ENCODE data around the gene CYP2R1. TPM values are rescaled to one million over a fixed set of nuclear protein-coding genes. Genes with fewer than 3 reads are reported as not detected.

The CYP2R1 gene
- total RNA-seq, 1 donor from 2014 or later, result 29.9 TPM

DNA sequence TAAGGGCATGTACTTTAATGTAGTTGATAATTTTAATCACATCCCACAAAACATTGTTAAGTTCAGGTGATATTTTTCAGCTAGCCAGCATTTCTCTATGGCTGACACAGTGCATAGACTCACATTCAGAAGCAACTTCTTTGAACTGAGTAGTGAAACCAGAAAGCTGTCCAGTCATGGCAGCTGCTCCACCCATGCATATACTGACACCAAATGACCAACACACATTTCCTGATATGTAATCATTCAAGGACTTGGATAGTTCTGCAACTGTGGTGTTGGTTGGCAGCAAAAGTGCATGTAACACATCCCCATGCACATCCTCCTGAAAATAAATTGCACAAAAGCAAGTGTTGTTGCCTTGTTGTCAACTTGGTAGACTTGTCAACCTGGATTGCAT, 40.4 kb upstream of the CYP2R1 start:
- H3K9me3 Mint-ChIP-seq, result peaks cover 4% of the 10 kb centered on the region
- no peaks in the 10 kb centered on the region for H3K79me2 ChIP-seq (ENCODE audit: low read depth)
- no peak overlapping the region for H3K27ac ChIP-seq
- TF ChIP-seq EZH2phosphoT487 (IDR thresholded peaks at IDR 0.05) (no peak), EZH2 (IDR thresholded peaks at IDR 0.05) (no peak)
- TF ChIP-seq, protein P1, sequence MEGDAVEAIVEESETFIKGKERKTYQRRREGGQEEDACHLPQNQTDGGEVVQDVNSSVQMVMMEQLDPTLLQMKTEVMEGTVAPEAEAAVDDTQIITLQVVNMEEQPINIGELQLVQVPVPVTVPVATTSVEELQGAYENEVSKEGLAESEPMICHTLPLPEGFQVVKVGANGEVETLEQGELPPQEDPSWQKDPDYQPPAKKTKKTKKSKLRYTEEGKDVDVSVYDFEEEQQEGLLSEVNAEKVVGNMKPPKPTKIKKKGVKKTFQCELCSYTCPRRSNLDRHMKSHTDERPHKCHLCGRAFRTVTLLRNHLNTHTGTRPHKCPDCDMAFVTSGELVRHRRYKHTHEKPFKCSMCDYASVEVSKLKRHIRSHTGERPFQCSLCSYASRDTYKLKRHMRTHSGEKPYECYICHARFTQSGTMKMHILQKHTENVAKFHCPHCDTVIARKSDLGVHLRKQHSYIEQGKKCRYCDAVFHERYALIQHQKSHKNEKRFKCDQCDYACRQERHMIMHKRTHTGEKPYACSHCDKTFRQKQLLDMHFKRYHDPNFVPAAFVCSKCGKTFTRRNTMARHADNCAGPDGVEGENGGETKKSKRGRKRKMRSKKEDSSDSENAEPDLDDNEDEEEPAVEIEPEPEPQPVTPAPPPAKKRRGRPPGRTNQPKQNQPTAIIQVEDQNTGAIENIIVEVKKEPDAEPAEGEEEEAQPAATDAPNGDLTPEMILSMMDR (IDR thresholded peaks at IDR 0.05), result no peak
- no peaks in the 10 kb centered on the region for H3F3A ChIP-seq (ENCODE audit: low read depth)
- no peaks in the 10 kb centered on the region for H4K20me1 ChIP-seq (ENCODE audit: low read depth)
- H3K9ac ChIP-seq, result no peak overlapping the region
- H3K27me3 Mint-ChIP-seq (ENCODE audit: insufficient read depth, low read depth), result peaks cover 4% of the 10 kb centered on the region
- no peak overlapping the region for H2AFZ ChIP-seq (replicated peaks)
- H3K27ac Mint-ChIP-seq, result no peak overlapping the region
- H3K4me1 ChIP-seq, result no peaks in the 10 kb centered on the region
- no peak overlapping the region for H3K4me3 Mint-ChIP-seq
- no peaks in the 10 kb centered on the region for H3K4me1 Mint-ChIP-seq
- no peak for DNase-seq (ENCODE audit: low spot score)
- no peak overlapping the region for H3K4me2 ChIP-seq
- no peaks in the 10 kb centered on the region for H3K36me3 ChIP-seq
- no peaks in the 10 kb centered on the region for H3K9me3 ChIP-seq (ENCODE audit: low read depth)
- no peak overlapping the region for H3K4me3 ChIP-seq
- H3K27me3 ChIP-seq, result no peaks in the 10 kb centered on the region
- no peaks in the 10 kb centered on the region for H3K36me3 Mint-ChIP-seq

DNA sequence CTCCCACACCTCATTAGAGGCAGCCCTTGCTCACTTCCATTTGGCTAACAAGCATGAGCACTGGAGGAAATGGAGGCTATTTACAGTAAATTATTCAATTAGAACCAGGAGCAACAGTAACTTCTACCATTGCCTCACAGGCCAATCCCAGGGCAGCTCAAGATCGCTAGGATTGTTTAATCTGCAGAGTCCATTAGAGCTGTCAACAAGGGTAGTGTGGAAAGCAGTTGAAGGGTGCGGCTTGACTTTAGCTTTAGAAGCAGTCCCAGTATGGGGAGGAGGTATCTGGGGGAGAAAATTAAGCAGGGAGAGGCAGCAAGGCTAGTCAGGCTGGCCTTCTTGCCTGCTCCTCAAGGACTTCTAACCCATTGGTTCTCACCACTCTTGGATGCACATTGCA, 38.3 kb upstream of the CYP2R1 start:
- Histone ChIP-seq H3K36me3 (no peaks in the 10 kb centered on the region), H4K20me1 (ENCODE audit: low read depth) (no peaks in the 10 kb centered on the region), H3K9me3 (ENCODE audit: low read depth) (no peaks in the 10 kb centered on the region), H3K27me3 (no peaks in the 10 kb centered on the region), H3K4me2 (no peak overlapping the region), H3K4me1 (no peaks in the 10 kb centered on the region), H3K79me2 (ENCODE audit: low read depth) (no peaks in the 10 kb centered on the region), H3F3A (ENCODE audit: low read depth) (no peaks in the 10 kb centered on the region), H2AFZ (replicated peaks) (no peak overlapping the region), H3K4me3 (no peak overlapping the region), H3K9ac (no peak overlapping the region), H3K27ac (no peak overlapping the region)
- no peak for DNase-seq (ENCODE audit: low spot score)
- peaks cover 4% of the 10 kb centered on the region for H3K9me3 Mint-ChIP-seq
- H3K4me3 Mint-ChIP-seq, result no peak overlapping the region
- no peak overlapping the region for H3K27ac Mint-ChIP-seq
- TF ChIP-seq, protein P1 (IDR thresholded peaks at IDR 0.05), result no peak
- TF ChIP-seq EZH2 (IDR thresholded peaks at IDR 0.05) (no peak), EZH2phosphoT487 (IDR thresholded peaks at IDR 0.05) (no peak)
- no peaks in the 10 kb centered on the region for H3K4me1 Mint-ChIP-seq
- no peaks in the 10 kb centered on the region for H3K36me3 Mint-ChIP-seq
- peaks cover 2% of the 10 kb centered on the region for H3K27me3 Mint-ChIP-seq (ENCODE audit: insufficient read depth, low read depth)

DNA sequence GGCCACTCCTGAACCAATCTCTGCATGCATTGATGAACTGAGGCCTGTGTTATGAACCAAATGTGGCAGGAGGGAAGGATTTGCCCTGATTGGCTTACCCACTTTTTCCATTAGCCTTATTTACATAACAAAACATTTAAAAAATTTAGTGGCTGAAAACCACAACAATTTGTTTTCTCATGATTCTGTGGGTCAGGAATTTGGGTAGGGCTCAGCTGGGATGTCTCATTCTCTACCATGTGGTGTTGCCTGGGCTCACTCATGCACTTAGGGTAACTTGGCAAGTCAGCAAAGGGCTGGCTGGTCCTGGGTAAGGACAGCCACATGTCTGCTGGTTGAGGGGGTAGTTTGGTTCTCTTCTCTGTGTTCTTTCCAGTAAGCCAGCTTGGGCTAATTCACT, 35.1 kb upstream of the CYP2R1 start:
- Histone ChIP-seq H3K9ac (no peak overlapping the region), H3K9me3 (ENCODE audit: low read depth) (no peaks in the 10 kb centered on the region), H2AFZ (replicated peaks) (no peak overlapping the region), H3F3A (ENCODE audit: low read depth) (no peaks in the 10 kb centered on the region), H3K79me2 (ENCODE audit: low read depth) (no peaks in the 10 kb centered on the region), H3K27ac (no peak overlapping the region), H3K27me3 (no peaks in the 10 kb centered on the region), H3K4me1 (no peaks in the 10 kb centered on the region), H3K36me3 (no peaks in the 10 kb centered on the region), H3K4me3 (no peak overlapping the region), H4K20me1 (ENCODE audit: low read depth) (no peaks in the 10 kb centered on the region), H3K4me2 (no peak overlapping the region)
- DNase-seq (ENCODE audit: low spot score), result no peak
- H3K4me1 Mint-ChIP-seq, result no peaks in the 10 kb centered on the region
- no peak for TF ChIP-seq EZH2phosphoT487 (IDR thresholded peaks at IDR 0.05)
- TF ChIP-seq, protein P1 (IDR thresholded peaks at IDR 0.05), result no peak
- no peak for TF ChIP-seq EZH2 (IDR thresholded peaks at IDR 0.05)
- peaks cover 2% of the 10 kb centered on the region for H3K9me3 Mint-ChIP-seq
- no peak overlapping the region for H3K4me3 Mint-ChIP-seq
- H3K27ac Mint-ChIP-seq, result no peak overlapping the region
- H3K36me3 Mint-ChIP-seq, result no peaks in the 10 kb centered on the region
- peaks cover 2% of the 10 kb centered on the region for H3K27me3 Mint-ChIP-seq (ENCODE audit: insufficient read depth, low read depth)
